GM12891 (cell line): ENCODE measurements around the gene ARID1B.

Experiments used
- DNase-seq: peaks from one replicate; pipeline ENCODE4 v3.0.0; 2011; ENCODE audit warnings: low spot score; ENCODE audit not compliant: insufficient read length
- FAIRE-seq: peaks from 2 replicates; lab custom pipeline; 2011; peaks lifted over from hg19 to GRCh38; lab: Jason Lieb, UNC
- PAX5 ChIP-seq: IDR thresholded peaks from 2 replicates; pipeline ENCODE4 v1.6.1; 2011; ENCODE audit warnings: low read length, moderate library complexity, mild to moderate bottlenecking; ENCODE audit not compliant: insufficient read depth, severe bottlenecking
- POLR2A ChIP-seq: IDR thresholded peaks from 2 replicates; pipeline ENCODE4 v1.6.1; 2011; ENCODE audit warnings: low read depth, low read length, control low read depth
- POLR2AphosphoS5 ChIP-seq: IDR thresholded peaks from 2 replicates; pipeline ENCODE4 v1.6.1; 2011; ENCODE audit warnings: low read depth, low read length, control low read depth
- POU2F2 ChIP-seq: IDR thresholded peaks from 2 replicates; pipeline ENCODE4 v1.6.1; 2011; ENCODE audit warnings: low read depth, mild to moderate bottlenecking, control low read depth, low read length, moderate library complexity
- SPI1 ChIP-seq: IDR thresholded peaks from 2 replicates; pipeline ENCODE4 v1.6.1; 2011; ENCODE audit warnings: low read depth, low read length, control low read depth
- TAF1 ChIP-seq: IDR thresholded peaks from 2 replicates; pipeline ENCODE4 v1.6.1; 2011; ENCODE audit warnings: low read depth, low read length, control low read depth

The ARID1B gene

DNA sequence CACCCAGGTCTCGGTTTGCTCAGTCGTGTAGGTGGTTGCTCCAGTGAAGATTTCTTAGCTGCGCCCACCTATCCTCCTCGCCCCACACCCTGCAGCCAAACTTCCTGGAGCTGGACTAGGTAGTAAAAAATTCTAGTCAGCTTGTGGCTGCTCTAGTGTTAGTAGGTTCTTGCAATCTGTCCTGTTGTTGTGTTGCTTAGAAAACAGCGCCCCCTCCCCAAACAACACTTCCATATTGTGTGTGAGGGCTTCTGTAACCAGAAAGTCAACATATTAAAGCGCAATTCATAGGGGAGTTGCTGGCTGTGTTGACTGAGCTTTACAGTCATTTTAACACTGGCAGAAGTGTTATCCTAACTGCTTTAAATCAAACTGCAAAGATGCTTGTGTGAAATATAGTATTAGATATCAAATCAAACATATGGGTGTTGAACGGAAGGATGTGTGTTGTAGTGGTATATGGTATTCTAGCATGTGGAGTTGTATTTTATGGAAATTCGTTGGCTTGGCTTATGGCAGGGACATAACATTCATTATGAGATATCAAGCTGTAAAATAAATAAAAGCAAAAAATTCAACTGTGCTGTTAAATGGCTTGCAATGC is 122.5 kb downstream of the ARID1B start:
- TF ChIP-seq POLR2A (no peak), TAF1 (no peak), POLR2AphosphoS5 (no peak), PAX5 (no peak)
- FAIRE-seq (no peak), DNase-seq (no peak)

DNA sequence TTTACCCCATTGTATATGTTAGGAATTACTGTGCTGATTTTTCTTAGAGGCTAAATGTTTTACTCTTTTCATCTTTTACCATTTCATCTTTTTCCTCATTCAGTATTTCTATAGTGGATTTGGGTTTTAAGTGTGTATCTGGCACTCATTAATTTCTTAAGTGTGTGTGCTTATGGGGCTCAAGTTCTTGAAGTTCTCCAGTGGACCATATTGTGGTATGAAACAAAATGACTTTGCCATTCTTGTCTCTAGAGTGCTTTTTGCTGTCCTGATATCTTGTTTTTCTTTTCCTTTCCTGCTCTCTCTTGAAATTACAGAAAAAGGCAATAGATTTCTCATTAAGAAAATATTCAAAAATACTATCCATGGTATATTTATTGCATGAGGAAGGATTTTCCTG is 123.1 kb downstream of the ARID1B start:
- TF ChIP-seq POLR2A (no peak), PAX5 (no peak), POU2F2 (no peak), SPI1 (no peak), POLR2AphosphoS5 (no peak), TAF1 (no peak)
- no peak for FAIRE-seq
- no peak for DNase-seq

DNA sequence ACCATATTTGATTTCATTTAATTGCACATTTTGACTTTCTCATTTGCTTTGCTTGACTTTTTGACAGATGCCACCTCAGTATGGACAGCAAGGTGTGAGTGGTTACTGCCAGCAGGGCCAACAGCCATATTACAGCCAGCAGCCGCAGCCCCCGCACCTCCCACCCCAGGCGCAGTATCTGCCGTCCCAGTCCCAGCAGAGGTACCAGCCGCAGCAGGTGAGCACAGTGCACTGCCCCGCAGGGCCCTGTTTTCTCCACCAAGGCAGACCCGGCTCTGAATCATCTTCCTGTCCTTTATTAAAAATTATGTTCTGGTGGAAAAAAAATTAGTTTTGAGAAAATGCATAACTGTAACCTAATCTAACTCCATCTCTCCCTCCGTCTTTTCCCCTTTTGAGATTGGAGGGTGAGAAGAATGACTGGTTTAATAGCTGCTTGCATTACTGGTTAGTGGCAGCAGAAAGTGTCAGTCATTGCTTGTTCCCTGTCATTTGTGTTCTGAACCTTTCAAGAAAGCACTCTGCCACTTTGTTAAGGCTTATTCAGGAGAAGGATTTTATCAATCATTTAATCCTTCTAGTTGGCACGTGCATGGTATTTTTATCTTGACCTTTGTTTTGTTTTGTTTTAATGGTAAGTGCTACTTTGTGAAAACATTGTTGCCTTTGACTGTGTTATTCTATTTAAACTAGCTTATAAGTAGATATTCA is 124.3 kb downstream of the ARID1B start:
- DNase-seq (no peak), FAIRE-seq (no peak)
- TF ChIP-seq SPI1 (no peak), POLR2A (no peak), POLR2AphosphoS5 (no peak), PAX5 (no peak), TAF1 (no peak), POU2F2 (no peak)

DNA sequence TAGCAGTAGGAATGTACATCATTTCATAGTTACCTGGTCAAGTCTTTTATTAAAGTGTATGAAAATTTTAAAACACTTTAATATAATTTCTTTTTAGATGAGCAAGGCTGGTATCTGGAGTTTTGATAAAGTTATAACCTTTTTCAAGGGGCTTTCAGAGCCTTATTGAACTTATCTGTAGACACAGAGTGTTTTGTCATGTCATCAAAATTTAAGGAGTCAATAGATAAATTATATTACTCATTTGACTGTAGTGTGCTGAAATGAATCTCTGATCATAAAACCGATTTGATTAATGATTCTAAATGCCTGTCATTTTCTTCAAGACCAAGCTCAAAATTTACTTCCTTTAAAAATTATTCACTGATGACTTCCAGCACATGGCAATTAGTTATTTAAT is 125.6 kb downstream of the ARID1B start:
- DNase-seq (no peak), FAIRE-seq (no peak)
- TF ChIP-seq TAF1 (no peak), POLR2A (no peak), POU2F2 (no peak), SPI1 (no peak), PAX5 (no peak), POLR2AphosphoS5 (no peak)

DNA sequence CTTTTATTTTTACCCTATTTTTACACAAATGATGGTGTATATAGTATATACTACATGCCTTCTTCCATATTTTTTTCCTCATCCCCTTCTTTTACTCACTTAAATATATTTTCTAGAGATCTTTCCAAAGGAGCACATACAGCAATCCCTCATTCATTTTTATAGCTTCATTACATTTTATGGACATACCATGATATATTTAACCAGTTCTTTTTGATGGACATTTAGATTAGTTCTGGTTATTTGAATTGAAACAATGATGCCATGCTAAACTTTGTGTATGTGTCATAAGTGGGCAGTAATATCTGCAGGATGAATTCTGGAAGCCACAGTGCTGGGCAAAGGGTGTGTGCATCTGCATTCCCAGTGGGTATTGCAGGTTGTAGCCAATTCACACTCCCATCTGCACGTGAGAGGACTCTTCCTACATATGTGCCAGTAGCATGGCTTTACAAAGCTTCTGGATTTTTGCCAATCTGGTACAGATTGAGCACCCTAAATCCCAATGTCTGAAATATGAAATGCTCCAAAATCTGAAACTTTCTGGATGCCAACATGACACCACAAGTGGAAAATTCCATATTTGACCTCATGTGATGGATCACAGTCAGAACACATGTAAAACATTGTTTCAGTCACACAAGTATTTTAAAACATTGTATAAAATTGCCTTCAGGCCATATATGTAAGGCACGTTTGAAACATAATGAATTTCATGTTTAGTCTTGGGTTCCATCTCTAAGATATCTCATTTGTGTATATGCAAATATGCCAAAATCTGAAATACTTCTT is 127.2 kb downstream of the ARID1B start:
- FAIRE-seq, result peak; percentile 58
- no peak for DNase-seq
- TF ChIP-seq TAF1, result no peak
- no peak for TF ChIP-seq POLR2AphosphoS5
- TF ChIP-seq POLR2A, result no peak
- TF ChIP-seq SPI1, result no peak
- TF ChIP-seq PAX5, result no peak
- no peak for TF ChIP-seq POU2F2

DNA sequence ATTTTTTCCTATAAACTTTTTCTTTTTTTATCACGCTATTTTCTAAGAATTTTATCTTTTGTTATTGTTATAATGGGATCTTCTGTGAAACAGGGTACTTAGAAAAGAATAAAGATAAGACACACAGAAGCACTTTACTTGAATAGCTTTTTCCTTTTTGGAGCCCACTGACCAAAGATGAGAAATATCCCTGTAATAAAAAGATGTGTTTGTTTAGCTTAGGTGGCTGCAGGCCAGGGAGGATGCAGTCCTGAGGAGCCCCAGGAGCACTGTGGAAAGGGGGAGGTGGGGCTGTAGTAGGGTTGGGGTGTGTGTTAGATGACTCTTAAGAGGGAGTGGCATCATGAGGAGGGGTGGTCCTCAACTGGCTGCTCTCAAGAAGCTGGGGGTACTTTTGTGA is 128.6 kb downstream of the ARID1B start:
- FAIRE-seq (no peak), DNase-seq (no peak)
- no peak for TF ChIP-seq PAX5

DNA sequence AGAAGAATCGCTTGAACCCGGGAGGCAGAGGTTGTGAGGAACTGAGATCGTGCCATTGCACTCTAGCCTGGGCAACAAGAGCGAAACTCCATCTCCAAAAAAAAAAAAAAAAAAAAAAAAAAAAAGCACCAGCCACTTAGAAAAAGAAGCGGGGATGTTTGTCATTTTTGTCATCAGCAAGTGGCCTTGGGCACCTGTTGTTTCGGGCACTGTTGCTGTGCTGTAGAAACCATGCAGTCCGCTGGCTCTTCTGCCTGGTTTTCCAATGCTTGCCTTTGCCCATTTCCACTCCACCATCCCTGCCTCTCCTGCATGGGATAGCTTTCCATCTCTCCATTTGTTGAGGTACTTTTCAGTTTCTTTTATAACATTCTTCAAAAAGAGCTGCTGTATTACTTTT is 129.3 kb downstream of the ARID1B start:
- DNase-seq (no peak), FAIRE-seq (no peak)
- TF ChIP-seq PAX5, result no peak
- TF ChIP-seq SPI1, result no peak
- TF ChIP-seq POU2F2, result no peak
- no peak for TF ChIP-seq POLR2AphosphoS5
- TF ChIP-seq POLR2A, result no peak
- no peak for TF ChIP-seq TAF1

DNA sequence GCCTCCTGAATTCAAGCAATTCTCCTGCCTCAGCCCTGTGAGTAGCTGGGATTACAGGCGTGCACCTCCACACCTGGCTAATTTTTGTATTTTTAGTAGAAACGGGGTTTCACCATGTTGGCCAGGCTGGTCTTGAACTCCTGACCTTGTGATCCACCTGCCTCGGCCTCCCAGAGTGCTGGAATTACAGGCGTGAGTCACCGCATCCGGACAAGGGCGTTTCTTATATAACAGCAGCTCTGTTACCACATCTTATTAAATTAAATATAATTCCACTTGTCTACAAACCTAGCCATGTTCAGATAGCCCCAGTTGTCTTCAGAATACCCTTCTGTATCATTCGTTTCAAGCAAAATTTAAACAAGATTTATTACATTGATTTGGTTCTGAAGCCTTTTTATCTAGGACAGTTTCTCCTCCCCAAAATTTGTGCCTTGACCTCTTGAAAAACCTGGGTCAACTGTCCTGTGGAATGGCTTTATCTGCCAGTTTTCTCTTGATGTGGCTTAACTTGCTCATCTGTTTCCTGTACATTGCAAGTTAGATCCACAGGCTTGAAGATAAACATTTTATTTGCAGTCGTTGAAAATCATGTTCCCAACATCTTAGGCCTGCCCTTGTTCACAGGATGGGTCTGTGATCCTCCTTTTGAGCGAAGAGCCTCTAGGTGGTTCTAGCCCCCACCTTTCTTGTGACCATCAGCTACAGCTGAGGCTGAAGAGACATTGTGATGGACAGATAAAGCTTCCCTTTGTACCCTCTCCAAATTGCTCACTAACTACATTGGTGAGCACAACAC is 132.2 kb downstream of the ARID1B start:
- no peak for FAIRE-seq
- DNase-seq, result no peak
- TF ChIP-seq TAF1 (no peak), POLR2AphosphoS5 (no peak), POU2F2 (no peak), PAX5 (no peak), POLR2A (no peak), SPI1 (no peak)

DNA sequence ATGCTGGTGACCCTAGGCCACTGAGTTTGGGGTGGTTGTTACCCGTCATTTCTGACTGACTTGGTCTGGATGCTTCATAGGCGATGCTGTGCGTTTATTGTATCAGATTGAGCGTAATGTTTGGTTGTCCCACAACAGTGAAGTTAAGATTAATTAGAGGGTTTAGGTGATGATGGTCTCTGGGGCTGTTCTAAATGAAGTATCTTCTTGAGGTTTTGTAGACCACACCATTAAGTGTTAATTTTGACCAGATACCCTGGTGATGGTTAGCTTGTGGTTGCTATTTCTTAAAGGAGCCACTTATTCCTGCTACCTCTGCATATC is 132.8 kb downstream of the ARID1B start:
- TF ChIP-seq POLR2AphosphoS5 (no peak), SPI1 (no peak), POU2F2 (no peak), PAX5 (no peak), TAF1 (no peak), POLR2A (no peak)
- no peak for DNase-seq
- FAIRE-seq, result no peak
